ENCODE data around the gene AACS. TPM values are rescaled to one million over a fixed set of nuclear protein-coding genes. Genes with fewer than 3 reads are reported as not detected.

AACS gene
- total RNA-seq, 6 experiments from 2014 or later, result 3.2 to 11.3 (median 4.8) TPM

DNA sequence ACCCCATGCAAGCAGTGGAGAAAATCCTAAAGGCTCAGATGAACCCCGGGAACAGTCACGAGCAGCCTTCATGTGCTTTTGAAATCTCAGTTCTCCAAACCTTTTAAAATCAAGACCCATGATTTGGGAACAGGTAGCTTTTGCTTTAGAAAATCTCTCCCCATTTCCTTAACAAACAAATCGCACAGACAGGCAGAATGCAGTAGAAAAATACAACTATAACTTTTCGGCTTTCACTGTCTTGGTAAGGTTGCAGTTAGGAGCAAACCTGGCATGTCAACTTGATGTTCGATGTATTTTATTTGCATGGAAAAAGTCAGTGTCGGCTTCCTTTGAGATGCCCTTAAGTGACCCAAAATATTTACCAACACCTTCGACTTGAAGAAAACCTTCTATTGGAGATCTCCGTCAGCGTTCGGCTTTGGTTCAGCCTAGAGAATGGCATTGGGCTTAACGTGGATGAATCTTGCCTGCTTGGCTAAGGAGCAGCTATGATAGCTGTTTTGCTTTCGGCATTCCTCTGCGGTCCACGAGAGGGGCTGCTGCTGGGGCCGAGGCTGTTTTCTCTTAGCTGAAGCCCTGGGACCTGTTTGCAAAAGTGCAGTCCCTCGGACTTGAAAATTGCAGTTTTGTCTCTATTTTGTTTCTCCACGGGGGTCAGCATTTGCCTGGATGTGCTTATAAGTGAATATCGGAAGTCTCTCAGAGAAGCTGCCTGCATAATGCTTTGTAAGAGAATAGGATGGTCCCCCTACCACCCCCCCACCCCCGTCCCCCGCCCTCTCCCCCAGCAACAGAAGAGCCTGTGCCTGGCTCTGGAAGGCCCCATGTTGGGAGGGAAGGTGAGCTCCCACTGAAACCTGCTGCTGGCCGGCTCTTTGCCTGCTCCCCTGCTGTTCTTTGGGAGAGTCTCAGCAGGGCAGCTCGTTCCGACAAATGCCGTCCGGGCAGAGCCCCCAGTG lies 122.8 kb downstream of the AACS start:
- intact Hi-C loops (cut with DNase I), result no loop called here
- H3K27me3 ChIP-seq, result peaks cover 0 to 22% of the 10 kb centered on the region in 2 donors
- peaks cover 0 to 12% (median 0%) of the 10 kb centered on the region in 4 donors for H3K4me1 ChIP-seq
- H3K27ac ChIP-seq, result no peak overlapping the region
- H3K36me3 ChIP-seq, result no peaks in the 10 kb centered on the region
- TF ChIP-seq, protein P1, sequence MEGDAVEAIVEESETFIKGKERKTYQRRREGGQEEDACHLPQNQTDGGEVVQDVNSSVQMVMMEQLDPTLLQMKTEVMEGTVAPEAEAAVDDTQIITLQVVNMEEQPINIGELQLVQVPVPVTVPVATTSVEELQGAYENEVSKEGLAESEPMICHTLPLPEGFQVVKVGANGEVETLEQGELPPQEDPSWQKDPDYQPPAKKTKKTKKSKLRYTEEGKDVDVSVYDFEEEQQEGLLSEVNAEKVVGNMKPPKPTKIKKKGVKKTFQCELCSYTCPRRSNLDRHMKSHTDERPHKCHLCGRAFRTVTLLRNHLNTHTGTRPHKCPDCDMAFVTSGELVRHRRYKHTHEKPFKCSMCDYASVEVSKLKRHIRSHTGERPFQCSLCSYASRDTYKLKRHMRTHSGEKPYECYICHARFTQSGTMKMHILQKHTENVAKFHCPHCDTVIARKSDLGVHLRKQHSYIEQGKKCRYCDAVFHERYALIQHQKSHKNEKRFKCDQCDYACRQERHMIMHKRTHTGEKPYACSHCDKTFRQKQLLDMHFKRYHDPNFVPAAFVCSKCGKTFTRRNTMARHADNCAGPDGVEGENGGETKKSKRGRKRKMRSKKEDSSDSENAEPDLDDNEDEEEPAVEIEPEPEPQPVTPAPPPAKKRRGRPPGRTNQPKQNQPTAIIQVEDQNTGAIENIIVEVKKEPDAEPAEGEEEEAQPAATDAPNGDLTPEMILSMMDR (IDR thresholded peaks at IDR 0.05), result no peak
- no peak for TF ChIP-seq POLR2A (IDR thresholded peaks at IDR 0.05)
- no peaks in the 10 kb centered on the region for H3K9me3 ChIP-seq
- DNase-seq, result no peak
- H3K4me3 ChIP-seq, result no peak overlapping the region
- no peak for ATAC-seq
- WGBS (ENCODE audit: insufficient coverage, low coverage, low lambda C conversion rate, missing lambda C conversion rate), result 3% methylated on average over 22 of the region's 25 CpGs

DNA sequence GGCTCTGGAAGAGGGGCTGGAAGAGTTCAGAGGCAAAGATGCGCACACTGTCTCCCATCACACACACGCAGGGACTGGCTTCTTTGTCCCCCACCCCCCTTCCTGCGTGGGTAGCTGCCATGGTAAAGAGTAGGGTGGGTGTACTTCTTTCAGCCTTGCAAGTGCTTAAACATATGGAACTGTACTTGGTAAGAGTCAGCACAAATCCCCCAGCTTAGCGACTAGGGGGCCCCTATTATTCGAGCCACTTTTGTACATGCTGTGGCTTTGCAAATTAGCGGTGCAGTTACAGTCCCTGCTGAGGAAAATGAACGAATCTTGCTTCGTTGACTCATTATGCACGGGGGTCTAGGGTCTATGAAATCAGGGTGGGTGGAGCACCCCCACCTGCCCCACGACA lies 123.8 kb downstream of the AACS start:
- no peak overlapping the region for H3K27ac ChIP-seq
- ATAC-seq, result no peak
- DNase-seq, result no peak
- peaks cover 0 to 12% (median 0%) of the 10 kb centered on the region in 4 donors for H3K4me1 ChIP-seq
- no peak overlapping the region for H3K4me3 ChIP-seq
- intact Hi-C loops (cut with DNase I), result no loop called here
- 7% methylated on average over 7 of the region's 10 CpGs for WGBS (ENCODE audit: insufficient coverage, low coverage, low lambda C conversion rate, missing lambda C conversion rate)
- TF ChIP-seq, protein P1 (IDR thresholded peaks at IDR 0.05), result no peak
- TF ChIP-seq POLR2A (IDR thresholded peaks at IDR 0.05), result no peak
- no peaks in the 10 kb centered on the region for H3K9me3 ChIP-seq
- no peaks in the 10 kb centered on the region for H3K36me3 ChIP-seq
- peaks cover 0 to 22% of the 10 kb centered on the region in 2 donors for H3K27me3 ChIP-seq

- intact Hi-C loops (cut with DNase I), result no loop called here
- no CpG with 5 or more reads among the region's 8 CpGs for WGBS (ENCODE audit: insufficient coverage, low coverage, low lambda C conversion rate, missing lambda C conversion rate)
These were observed 124.3 kb downstream of the AACS start for GRCh38 chr12:125189502-125189901.

GRCh38 chr12:125191361-125192087 lies 126.3 kb downstream of the AACS start:
- TF ChIP-seq POLR2A (IDR thresholded peaks at IDR 0.05), result no peak
- TF ChIP-seq, protein P1 (IDR thresholded peaks at IDR 0.05), result no peak
- peaks cover 0 to 7% (median 0%) of the 10 kb centered on the region in 4 donors for H3K4me1 ChIP-seq
- intact Hi-C loops (cut with DNase I), result no loop called here
- ATAC-seq (no peak), DNase-seq (no peak)
- H3K4me3 ChIP-seq, result no peak overlapping the region
- H3K36me3 ChIP-seq, result no peaks in the 10 kb centered on the region
- H3K27ac ChIP-seq, result no peak overlapping the region
- 38% methylated on average over 5 of the region's 10 CpGs for WGBS (ENCODE audit: insufficient coverage, low coverage, low lambda C conversion rate, missing lambda C conversion rate)
- no peaks in the 10 kb centered on the region for H3K9me3 ChIP-seq
- peaks cover 0 to 16% of the 10 kb centered on the region in 2 donors for H3K27me3 ChIP-seq

More at GRCh38 chr12:125189502-125189901, 124.3 kb downstream of the AACS start:
- DNase-seq, result no peak
- TF ChIP-seq, protein P1 (IDR thresholded peaks at IDR 0.05), result no peak
- no peak for TF ChIP-seq POLR2A (IDR thresholded peaks at IDR 0.05)
- Histone ChIP-seq H3K27ac (no peak overlapping the region), H3K4me3 (no peak overlapping the region), H3K9me3 (no peaks in the 10 kb centered on the region), H3K4me1 (peaks cover 0 to 12% (median 0%) of the 10 kb centered on the region in 4 donors), H3K27me3 (peaks cover 0 to 22% of the 10 kb centered on the region in 2 donors), H3K36me3 (no peaks in the 10 kb centered on the region)
- no peak for ATAC-seq

Data from right lobe of liver (tissue), 6 donors.